ENCODE results near the gene MAP3K15.
A peak's percentile ranks its signal among the peaks of the same experiment; 100 is the strongest.

Gene MAP3K15

DNA sequence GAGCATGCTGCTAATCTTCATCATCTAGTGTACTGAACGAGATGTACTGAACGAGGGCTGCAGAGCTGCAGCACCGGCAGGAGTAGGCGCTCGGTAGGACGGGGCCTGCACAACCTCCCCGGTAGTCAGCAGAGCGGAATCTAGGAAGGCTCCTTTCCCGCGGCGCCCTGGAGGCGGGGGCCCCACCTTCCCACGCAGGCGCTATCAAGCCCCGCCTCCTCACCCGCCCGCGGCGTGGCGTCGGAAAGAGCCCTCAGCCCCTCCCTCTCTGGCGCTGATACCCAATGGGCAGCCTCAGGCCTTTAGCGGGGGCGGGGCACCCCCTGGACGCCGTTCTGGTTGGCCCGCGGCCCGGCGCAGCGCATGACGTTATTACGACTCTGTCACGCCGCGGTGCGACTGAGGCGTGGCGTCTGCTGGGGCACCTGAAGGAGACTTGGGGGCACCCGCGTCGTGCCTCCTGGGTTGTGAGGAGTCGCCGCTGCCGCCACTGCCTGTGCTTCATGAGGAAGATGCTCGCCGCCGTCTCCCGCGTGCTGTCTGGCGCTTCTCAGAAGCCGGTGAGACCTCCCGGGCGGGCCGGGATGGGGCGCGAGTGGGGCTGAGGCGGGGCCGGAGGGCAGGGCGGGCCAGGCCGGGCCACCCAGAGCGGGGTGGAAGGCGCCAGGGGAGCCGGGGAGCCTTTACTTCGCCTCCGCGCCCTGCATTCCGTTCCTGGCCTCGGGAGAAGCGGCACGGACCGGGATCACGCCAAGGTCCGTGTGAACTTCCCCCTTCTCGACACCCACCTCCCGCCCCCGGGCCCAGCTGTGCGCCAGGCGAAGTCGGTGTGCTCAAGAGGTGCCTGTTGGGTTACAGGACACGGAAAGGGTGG lies 171.5 kb downstream of the MAP3K15 start, which contains the start of gene PDHA1:
PDHA1 (plus strand) TSS at position 393 of the 874 bp plus-strand sequence; CDS start at position 504, 111 bp downstream.
- DNase-seq, result peak; percentile 95 to 97

DNA sequence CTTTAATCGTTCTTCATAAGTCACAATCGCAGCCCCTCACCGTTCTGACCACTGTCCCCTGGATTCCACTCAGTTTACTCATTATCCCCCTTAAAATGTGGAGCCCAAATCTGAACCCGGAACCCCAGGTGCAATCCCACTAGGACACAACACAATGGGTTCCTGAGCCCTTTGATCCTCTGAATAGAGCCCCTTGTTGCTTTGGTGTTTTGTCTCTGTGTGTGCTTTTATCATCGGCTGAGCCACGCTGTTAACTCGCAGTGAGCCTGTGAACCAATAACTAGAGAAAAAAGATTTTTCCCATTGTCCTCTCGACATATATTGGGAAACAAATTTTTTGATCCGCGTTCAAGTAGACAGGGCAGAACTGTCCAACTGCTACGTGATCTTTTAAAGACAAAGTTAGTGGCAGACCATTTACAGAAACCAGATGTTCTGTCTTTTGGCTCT lies 172.2 kb downstream of the MAP3K15 start:
- DNase-seq, result peak in 1 of 2 experiments; percentile 63

GRCh38 chrX:19342331-19342906 lies 172.9 kb downstream of the MAP3K15 start:
- peak; percentile 60 to 70 for DNase-seq

- DNase-seq, result peak in 1 of 2 experiments; percentile 53
These were observed 180.2 kb downstream of the MAP3K15 start for GRCh38 chrX:19334945-19335626.

- DNase-seq, result peak; percentile 71 to 75
These were observed 182.3 kb downstream of the MAP3K15 start for GRCh38 chrX:19332983-19333382.

GRCh38 chrX:19331831-19332230 lies 183.5 kb downstream of the MAP3K15 start:
- no peak for DNase-seq

GRCh38 chrX:19326567-19326966 lies 188.7 kb downstream of the MAP3K15 start:
- no peak for DNase-seq
